PFSK-1 (cell line): ENCODE measurements around the gene TADA1.

Experiments
- FOXP2 ChIP-seq: optimal IDR thresholded peaks from 2 replicates; pipeline ENCODE3; 2011; ENCODE audit warnings: borderline replicate concordance, control low read depth, inconsistent platforms; ENCODE audit not compliant: insufficient read depth; ENCODE audit errors: extremely low read length, extremely low read depth
- POLR2AphosphoS5 ChIP-seq: IDR thresholded peaks from 2 replicates; pipeline ENCODE4 v1.6.1; 2012; ENCODE audit warnings: low read depth, mild to moderate bottlenecking, control low read depth, low read length, moderate library complexity
- SIN3A ChIP-seq: IDR thresholded peaks from 2 replicates; pipeline ENCODE4 v1.6.1; 2012; ENCODE audit warnings: mild to moderate bottlenecking, low read length, moderate library complexity, borderline replicate concordance; ENCODE audit not compliant: insufficient read depth
- TAF1 ChIP-seq: IDR thresholded peaks from 2 replicates; pipeline ENCODE4 v1.6.1; 2012; ENCODE audit warnings: low read length, control low read depth, borderline replicate concordance; ENCODE audit not compliant: insufficient read depth
- TF ChIP-seq, protein P1 (sequence below), 2 experiments: IDR thresholded peaks; 2 replicates each; pipeline versions ENCODE4 v1.6.1 to v1.8.0; 2011 to 2012; ENCODE audit warnings: low read depth in 2 of 2, low read length in 2 of 2, control low read depth in 1 of 2, inconsistent platforms in 1 of 2, mild to moderate bottlenecking in 1 of 2, moderate library complexity in 1 of 2; ENCODE audit not compliant: insufficient read depth in 1 of 2

The TADA1 gene

DNA sequence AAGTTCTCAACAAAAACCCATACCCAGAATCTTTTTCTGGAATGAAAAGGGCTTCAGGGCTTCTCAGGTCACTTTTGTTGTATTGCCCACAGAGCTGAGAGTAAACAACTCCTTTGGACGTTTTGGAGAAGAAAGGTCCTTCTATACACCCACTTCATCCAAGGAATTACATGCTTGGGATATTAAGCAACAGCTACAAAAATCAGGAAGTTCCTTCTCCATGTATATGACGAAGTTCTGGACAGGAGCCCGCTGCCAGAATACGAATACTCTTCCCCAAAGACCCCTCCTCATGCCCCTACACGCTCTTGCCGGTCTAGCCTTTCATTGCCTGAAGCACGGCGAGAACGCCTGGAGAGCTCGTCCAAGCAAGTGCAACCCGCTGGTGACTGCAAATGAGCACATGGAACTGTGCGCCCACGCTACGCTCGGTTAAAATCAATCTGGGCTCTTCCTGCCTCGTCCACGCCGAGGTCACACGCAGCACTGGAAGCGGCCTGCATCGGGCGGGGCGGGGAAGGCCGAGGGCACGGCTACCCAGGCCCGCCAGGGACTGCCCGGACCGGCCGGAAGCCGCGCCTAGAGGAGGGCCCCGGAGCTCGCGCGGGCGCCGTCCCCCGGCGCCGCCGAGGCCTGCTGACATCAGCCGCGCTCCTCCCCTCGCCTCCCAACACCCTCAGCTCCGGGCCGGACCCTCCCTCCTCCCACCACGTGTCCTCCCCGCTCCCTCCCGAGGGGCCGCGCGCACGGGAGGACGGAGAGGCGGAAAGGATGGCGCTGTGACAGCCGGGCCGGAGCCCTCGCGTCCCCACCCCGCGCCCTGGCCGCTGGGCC is 37.1 kb downstream of the TADA1 start, which contains the start of gene POGK:
POGK (plus strand) TSS at position 710 of the 834 bp plus-strand sequence. CDS start 1,482 bp downstream, outside the sequence.
- TF ChIP-seq POLR2AphosphoS5: peak; percentile 67; the same call in 1 of the 2 replicates
- TF ChIP-seq, protein P1, sequence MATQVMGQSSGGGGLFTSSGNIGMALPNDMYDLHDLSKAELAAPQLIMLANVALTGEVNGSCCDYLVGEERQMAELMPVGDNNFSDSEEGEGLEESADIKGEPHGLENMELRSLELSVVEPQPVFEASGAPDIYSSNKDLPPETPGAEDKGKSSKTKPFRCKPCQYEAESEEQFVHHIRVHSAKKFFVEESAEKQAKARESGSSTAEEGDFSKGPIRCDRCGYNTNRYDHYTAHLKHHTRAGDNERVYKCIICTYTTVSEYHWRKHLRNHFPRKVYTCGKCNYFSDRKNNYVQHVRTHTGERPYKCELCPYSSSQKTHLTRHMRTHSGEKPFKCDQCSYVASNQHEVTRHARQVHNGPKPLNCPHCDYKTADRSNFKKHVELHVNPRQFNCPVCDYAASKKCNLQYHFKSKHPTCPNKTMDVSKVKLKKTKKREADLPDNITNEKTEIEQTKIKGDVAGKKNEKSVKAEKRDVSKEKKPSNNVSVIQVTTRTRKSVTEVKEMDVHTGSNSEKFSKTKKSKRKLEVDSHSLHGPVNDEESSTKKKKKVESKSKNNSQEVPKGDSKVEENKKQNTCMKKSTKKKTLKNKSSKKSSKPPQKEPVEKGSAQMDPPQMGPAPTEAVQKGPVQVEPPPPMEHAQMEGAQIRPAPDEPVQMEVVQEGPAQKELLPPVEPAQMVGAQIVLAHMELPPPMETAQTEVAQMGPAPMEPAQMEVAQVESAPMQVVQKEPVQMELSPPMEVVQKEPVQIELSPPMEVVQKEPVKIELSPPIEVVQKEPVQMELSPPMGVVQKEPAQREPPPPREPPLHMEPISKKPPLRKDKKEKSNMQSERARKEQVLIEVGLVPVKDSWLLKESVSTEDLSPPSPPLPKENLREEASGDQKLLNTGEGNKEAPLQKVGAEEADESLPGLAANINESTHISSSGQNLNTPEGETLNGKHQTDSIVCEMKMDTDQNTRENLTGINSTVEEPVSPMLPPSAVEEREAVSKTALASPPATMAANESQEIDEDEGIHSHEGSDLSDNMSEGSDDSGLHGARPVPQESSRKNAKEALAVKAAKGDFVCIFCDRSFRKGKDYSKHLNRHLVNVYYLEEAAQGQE (IDR thresholded peaks at IDR 0.05; ENCODE audit: insufficient read depth in 1 of 2, low read depth in 2 of 2, low read length in 2 of 2): no peak
- peak; percentile 81; the same call in 1 of the 2 replicates for TF ChIP-seq TAF1
- no peak for TF ChIP-seq FOXP2
- TF ChIP-seq SIN3A: no peak

DNA sequence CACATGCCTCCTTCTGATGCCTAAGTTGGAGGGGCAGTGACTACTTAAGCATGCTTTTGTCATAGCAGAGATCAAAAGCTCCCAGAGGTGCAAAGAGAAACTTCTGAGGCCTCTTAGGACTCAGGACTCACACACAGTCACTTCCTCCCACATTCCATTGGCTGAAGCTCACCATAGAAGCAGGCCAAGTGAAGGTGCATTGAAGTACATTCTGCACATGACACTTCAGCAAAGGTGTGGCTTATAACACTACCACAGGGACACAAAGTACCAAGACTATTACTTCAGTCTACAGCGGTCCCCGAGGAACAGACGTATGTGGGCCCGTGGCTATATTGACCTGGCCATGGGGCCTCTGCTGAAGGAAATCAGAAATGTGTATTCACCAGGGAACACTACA is 39.3 kb downstream of the TADA1 start:
- TF ChIP-seq, protein P1 (IDR thresholded peaks at IDR 0.05; ENCODE audit: insufficient read depth in 1 of 2, low read depth in 2 of 2, low read length in 2 of 2): no peak
- no peak for TF ChIP-seq TAF1
- TF ChIP-seq FOXP2: no peak
- TF ChIP-seq SIN3A: no peak
- TF ChIP-seq POLR2AphosphoS5: no peak

DNA sequence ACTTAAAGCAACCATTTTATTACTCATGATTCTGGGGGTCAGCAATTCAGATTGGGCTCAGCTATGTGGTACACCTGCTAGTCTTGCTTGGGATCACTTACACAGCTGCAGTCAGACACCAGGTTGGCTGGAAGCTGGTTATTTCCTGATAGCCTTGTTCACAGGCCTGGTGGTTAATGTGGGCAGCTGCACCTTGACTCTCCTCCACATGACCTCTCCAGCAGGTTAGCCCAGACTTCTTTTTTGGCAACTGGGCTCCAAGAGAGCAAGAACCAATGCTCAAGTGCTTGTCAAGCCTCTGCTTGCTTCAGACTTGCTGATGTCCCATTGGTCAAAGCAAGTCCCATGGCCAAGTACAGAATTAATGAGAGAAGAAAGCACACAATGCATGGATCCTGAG is 48.6 kb downstream of the TADA1 start:
- TF ChIP-seq, protein P1 (IDR thresholded peaks at IDR 0.05; ENCODE audit: insufficient read depth in 1 of 2, low read depth in 2 of 2, low read length in 2 of 2): no peak
- TF ChIP-seq POLR2AphosphoS5 (no peak), SIN3A (no peak), FOXP2 (no peak), TAF1 (no peak)

DNA sequence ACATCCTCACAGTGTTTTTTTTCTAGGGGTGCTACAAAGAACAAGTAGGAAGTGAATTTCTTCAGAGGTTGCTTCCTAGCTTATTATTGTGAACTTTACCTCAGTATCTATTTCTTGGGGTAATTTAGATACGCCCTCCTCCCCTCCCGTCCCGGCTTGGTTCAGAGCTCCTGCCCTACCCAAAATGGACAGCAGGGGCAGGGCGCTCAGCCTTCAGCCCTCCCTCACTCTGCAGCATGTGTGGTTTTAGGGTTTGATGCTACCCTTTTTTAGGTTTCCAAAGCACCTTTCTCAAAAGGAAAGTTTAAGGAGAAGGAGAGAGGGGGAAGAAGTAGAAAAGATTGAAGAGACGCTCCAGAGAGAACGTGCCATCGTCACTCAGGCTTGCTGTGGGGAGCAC is 53.7 kb downstream of the TADA1 start:
- TF ChIP-seq SIN3A (no peak), TAF1 (no peak), FOXP2 (no peak), POLR2AphosphoS5 (no peak)
- TF ChIP-seq, protein P1 (IDR thresholded peaks at IDR 0.05; ENCODE audit: insufficient read depth in 1 of 2, low read depth in 2 of 2, low read length in 2 of 2): no peak
